Activated CD4-positive, alpha-beta memory T cell treated with anti-CD3 and anti-CD28 coated beads, Interleukin-2, amount 10 ng/mL, durations not matched to agents 7 days and 5 days (primary cell): ENCODE results near the gene NEAT1. TPM values are rescaled to one million over a fixed set of nuclear protein-coding genes. Genes with fewer than 3 reads are reported as not detected.

Source experiments
- CTCF ChIA-PET: fragments of 350-600 bp; sonication (Branson Sonifier 250); formaldehyde crosslinking; loops from one replicate; lab custom pipeline; 2021; ENCODE audit warnings: antibody characterized with exemption, inconsistent platforms; lab: Charles Lee
- POLR2A ChIA-PET: fragments of 350-600 bp; sonication (Branson Sonifier 250); formaldehyde crosslinking; loops from one replicate; lab custom pipeline; 2021; ENCODE audit warnings: antibody characterized with exemption; lab: Charles Lee
- DNase-seq: peaks from one replicate; pipeline ENCODE4 v3.0.0-alpha.2; 2020
- H3K27ac Mint-ChIP-seq: one replicate; pipeline ENCODE4 v1.8.0; 2021; ENCODE audit warnings: mild to moderate bottlenecking, mixed read lengths
- H3K27me3 Mint-ChIP-seq: one replicate; pipeline ENCODE4 v1.8.0; 2021; ENCODE audit warnings: mixed read lengths
- H3K36me3 Mint-ChIP-seq: one replicate; pipeline ENCODE4 v1.8.0; 2021; ENCODE audit warnings: low read depth, mixed read lengths
- H3K4me1 Mint-ChIP-seq: one replicate; pipeline ENCODE4 v1.8.0; 2021; ENCODE audit warnings: mixed read lengths
- H3K4me3 Mint-ChIP-seq: one replicate; pipeline ENCODE4 v1.8.0; 2021; ENCODE audit warnings: mild to moderate bottlenecking, mixed read lengths
- H3K9me3 Mint-ChIP-seq: one replicate; pipeline ENCODE4 v1.8.0; 2021; ENCODE audit warnings: mixed read lengths
- total RNA-seq, 2 experiments: library from RNA; stranded (reverse); gene quantifications; one replicate each; pipeline ENCODE4 v1.2.3, GENCODE V29; 2021

Gene NEAT1
- total RNA-seq, 2 experiments from 2014 or later, result 1,222 to 1,245 TPM

- peaks cover 83% of the 10 kb centered on the region for H3K36me3 Mint-ChIP-seq
- POLR2A ChIA-PET, result interaction anchor here (1.0 to 20.7 kb wide), 7 partner anchors 9 to 101 kb away, joined by 6 to 6840 read pairs (median 373); partner anchors contain the start of genes FRMD8, MALAT1, NEAT1 and SLC25A45
- H3K4me3 Mint-ChIP-seq, result peak overlapping the region; percentile 97
- peak; percentile 59 for DNase-seq
- H3K27ac Mint-ChIP-seq, result peak overlapping the region; percentile 99
- peaks cover under 1% of the 10 kb centered on the region for H3K27me3 Mint-ChIP-seq
- CTCF ChIA-PET, result interaction anchor here (17.1 kb wide), 1 partner anchor 75 kb away, joined by 447 read pairs; the partner anchor contains the start of gene MALAT1
- peaks cover 70% of the 10 kb centered on the region for H3K4me1 Mint-ChIP-seq
- no peaks in the 10 kb centered on the region for H3K9me3 Mint-ChIP-seq
Observed at GRCh38 chr11:65427691-65428577, 5.3 kb downstream of the NEAT1 start.

GRCh38 chr11:65428578-65429067 is 6.0 kb downstream of the NEAT1 start:
- peaks cover 74% of the 10 kb centered on the region for H3K4me1 Mint-ChIP-seq
- H3K4me3 Mint-ChIP-seq, result peak overlapping the region; percentile 97
- peaks cover 81% of the 10 kb centered on the region for H3K36me3 Mint-ChIP-seq
- no peak for DNase-seq
- ChIA-PET CTCF (interaction anchor here (2.4 to 17.1 kb wide), 2 partner anchors 9 to 74 kb away, joined by 8 to 447 read pairs; partner anchors contain the start of gene MALAT1), POLR2A (interaction anchor here (1.9 to 20.7 kb wide), 6 partner anchors 8 to 70 kb away, joined by 9 to 6840 read pairs (median 437); partner anchors contain the start of genes FRMD8, MALAT1, NEAT1 and SLC25A45)
- no peaks in the 10 kb centered on the region for H3K9me3 Mint-ChIP-seq
- no peaks in the 10 kb centered on the region for H3K27me3 Mint-ChIP-seq
- peak overlapping the region; percentile 99 for H3K27ac Mint-ChIP-seq

- Mint-ChIP-seq H3K4me1 (peaks cover 78% of the 10 kb centered on the region), H3K4me3 (peak overlapping the region; percentile 97), H3K36me3 (peaks cover 79% of the 10 kb centered on the region), H3K9me3 (no peaks in the 10 kb centered on the region), H3K27me3 (no peaks in the 10 kb centered on the region), H3K27ac (peak overlapping the region; percentile 99)
- ChIA-PET CTCF (interaction anchor here (1.6 to 17.1 kb wide), 3 partner anchors 10 to 74 kb away, joined by 8 to 447 read pairs (median 12); partner anchors contain the start of gene MALAT1), POLR2A (interaction anchor here (8.9 to 20.7 kb wide), 5 partner anchors 12 to 69 kb away, joined by 261 to 6840 read pairs (median 501); partner anchors contain the start of genes FRMD8, MALAT1, NEAT1 and SLC25A45)
- DNase-seq, result no peak
Observed at GRCh38 chr11:65429068-65429681, 6.6 kb downstream of the NEAT1 start.

DNA sequence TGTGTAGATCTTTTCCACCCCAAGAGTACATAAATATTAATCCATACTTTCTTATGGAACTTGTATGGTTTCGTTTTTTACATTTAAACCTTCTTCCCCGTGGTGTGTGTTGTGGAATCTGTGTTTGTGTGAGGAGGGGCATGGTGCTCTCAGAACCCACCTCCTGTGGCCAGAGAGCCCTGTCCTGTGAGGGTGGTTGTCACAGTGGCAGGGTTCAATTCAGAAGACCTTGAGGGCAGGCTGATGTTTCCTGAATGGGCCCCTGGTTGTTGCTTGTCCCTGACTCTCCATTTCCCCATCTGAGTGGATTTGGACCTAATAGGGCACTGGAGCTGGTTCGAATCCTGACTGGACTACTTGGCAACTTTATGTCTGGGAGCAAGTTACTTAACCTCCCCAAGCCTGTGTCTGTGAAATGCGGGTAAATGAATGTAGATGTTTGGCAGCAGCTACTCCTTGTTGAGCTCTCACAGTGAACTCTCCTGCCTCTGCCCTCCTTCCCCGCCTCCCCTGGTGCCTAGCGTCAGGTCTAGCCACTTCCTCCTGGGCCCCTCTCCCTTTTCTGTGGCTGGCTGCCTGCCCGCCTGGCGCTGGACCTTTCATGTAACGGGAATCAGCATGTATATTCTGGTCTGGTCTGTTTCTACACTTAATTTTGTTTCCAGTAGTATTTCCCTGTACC is 7.3 kb downstream of the NEAT1 start:
- POLR2A ChIA-PET, result interaction anchor here (0.9 to 20.7 kb wide), 7 partner anchors 12 to 95 kb away, joined by 3 to 6840 read pairs (median 373); partner anchors contain the start of genes FRMD8, MALAT1, NEAT1 and SCYL1
- CTCF ChIA-PET, result interaction anchor here (1.0 to 17.1 kb wide), 5 partner anchors 11 to 73 kb away, joined by 3 to 447 read pairs (median 8); partner anchors contain the start of gene MALAT1

GRCh38 chr11:65430406-65431217 is 8.0 kb downstream of the NEAT1 start:
- Mint-ChIP-seq H3K27me3 (no peaks in the 10 kb centered on the region), H3K4me1 (peaks cover 86% of the 10 kb centered on the region), H3K9me3 (no peaks in the 10 kb centered on the region), H3K27ac (peak overlapping the region; percentile 99), H3K4me3 (peak overlapping the region; percentile 97), H3K36me3 (peaks cover 79% of the 10 kb centered on the region)
- ChIA-PET CTCF (interaction anchor here (1.0 to 17.1 kb wide), 5 partner anchors 11 to 72 kb away, joined by 3 to 447 read pairs (median 8); partner anchors contain the start of gene MALAT1), POLR2A (interaction anchor here (0.9 to 20.7 kb wide), 7 partner anchors 13 to 94 kb away, joined by 3 to 6840 read pairs (median 373); partner anchors contain the start of genes FRMD8, MALAT1, NEAT1 and SCYL1)
- peak; percentile 38 for DNase-seq

More for the DNA sequence above, 7.3 kb downstream of the NEAT1 start:
- Mint-ChIP-seq H3K4me1 (peaks cover 81% of the 10 kb centered on the region), H3K9me3 (no peaks in the 10 kb centered on the region), H3K4me3 (peak overlapping the region; percentile 97), H3K36me3 (peaks cover 79% of the 10 kb centered on the region), H3K27me3 (no peaks in the 10 kb centered on the region), H3K27ac (peak overlapping the region; percentile 99)
- peak; percentile 67 for DNase-seq

DNA sequence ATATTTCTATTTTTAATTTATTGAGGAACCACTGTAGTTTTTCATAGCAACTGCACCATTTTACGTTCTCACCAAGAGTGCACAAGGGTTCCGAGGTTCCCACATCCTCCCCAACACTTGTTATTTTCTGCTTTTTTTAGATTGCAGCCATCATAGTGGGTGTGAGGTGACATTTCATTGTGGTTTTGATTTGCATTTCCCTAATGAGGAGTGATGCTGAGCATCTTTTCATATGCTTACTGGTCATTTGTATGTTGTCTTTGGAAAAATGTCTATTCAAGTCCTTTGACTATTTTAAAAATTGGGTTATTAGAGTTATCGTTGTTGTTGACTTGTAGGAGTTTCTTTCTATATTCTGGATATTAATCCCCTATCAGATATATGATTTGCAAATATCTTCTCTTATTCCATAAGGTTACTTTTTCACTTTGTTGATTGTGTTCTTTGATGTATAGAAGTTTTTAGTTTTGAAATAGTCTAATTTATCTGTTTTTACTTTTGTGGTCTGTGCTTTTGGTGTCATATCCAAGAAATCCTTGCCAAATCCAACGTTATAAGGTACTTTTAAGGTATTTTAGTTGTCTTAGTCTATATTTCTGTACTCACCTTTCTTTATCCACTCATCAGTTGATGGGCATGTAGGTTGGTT is 9.0 kb downstream of the NEAT1 start:
- H3K9me3 Mint-ChIP-seq, result no peaks in the 10 kb centered on the region
- H3K27ac Mint-ChIP-seq, result peak overlapping the region; percentile 72
- ChIA-PET POLR2A (interaction anchor here (1.3 to 2.6 kb wide), 6 partner anchors 9 to 73 kb away, joined by 5 to 36 read pairs (median 14); partner anchors contain the start of genes MALAT1 and NEAT1), CTCF (interaction anchor here (1.1 to 1.5 kb wide), 3 partner anchors 10 to 98 kb away, joined by 3 to 34 read pairs (median 7); partner anchors contain the start of gene DPF2)
- H3K27me3 Mint-ChIP-seq, result no peaks in the 10 kb centered on the region
- peak; percentile 50 for DNase-seq
- H3K36me3 Mint-ChIP-seq, result peaks cover 79% of the 10 kb centered on the region
- H3K4me3 Mint-ChIP-seq, result peak overlapping the region; percentile 42
- peaks cover 87% of the 10 kb centered on the region for H3K4me1 Mint-ChIP-seq

GRCh38 chr11:65432100-65432650 is 9.6 kb downstream of the NEAT1 start:
- Mint-ChIP-seq H3K36me3 (peaks cover 78% of the 10 kb centered on the region), H3K27ac (peak overlapping the region; percentile 72), H3K4me3 (peak overlapping the region; percentile 42), H3K9me3 (no peaks in the 10 kb centered on the region), H3K27me3 (no peaks in the 10 kb centered on the region), H3K4me1 (peaks cover 87% of the 10 kb centered on the region)
- no peak for DNase-seq
- CTCF ChIA-PET, result interaction anchor here (0.6 to 1.5 kb wide), 5 partner anchors 10 to 98 kb away, joined by 3 to 34 read pairs (median 4); partner anchors contain the start of genes DPF2 and MALAT1
- POLR2A ChIA-PET, result interaction anchor here (1.0 to 2.6 kb wide), 9 partner anchors 10 to 75 kb away, joined by 3 to 36 read pairs (median 6); partner anchors contain the start of genes MALAT1 and NEAT1

DNA sequence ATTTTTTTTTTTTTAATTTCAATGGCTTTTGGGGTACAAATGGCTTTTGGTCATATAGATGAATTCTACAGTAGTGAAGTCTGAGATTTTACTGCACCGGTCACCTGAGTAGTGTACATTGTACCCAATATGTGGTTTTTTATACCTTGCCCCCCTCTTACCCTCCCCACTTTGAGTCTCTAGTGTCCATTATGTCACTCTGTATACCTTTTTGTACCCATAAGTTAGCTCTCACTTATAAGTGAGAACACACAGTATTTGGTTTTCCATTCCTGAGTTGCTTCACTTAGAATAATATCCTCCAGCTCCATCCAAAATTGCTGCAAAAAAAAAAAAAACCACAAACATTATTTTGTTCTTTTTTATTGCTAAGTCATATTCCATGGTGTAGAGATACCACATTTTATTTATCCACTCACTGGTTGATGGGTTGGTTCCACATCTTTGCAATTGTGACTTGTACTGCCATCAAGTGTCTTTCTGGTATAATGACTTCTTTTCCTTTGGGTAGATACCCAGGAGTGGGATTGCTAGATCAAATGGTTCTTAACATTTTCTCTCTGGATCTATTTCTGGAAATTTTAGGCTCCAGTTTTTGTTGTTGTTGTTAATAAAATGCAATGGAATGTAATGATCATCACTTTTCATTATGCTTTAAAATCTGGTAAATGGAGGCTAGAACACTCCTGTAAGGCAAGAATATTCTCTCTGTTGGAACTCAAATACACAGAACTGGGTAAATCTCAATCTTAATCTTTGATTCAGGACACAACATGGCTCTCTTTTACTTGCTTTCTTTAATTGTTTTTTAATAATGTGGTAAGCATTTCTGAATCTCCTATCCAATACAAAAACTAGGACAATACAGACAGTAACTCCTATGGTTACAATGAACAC is 10.3 kb downstream of the NEAT1 start:
- H3K9me3 Mint-ChIP-seq, result no peaks in the 10 kb centered on the region
- no peaks in the 10 kb centered on the region for H3K27me3 Mint-ChIP-seq
- H3K27ac Mint-ChIP-seq, result peak overlapping the region; percentile 53
- H3K4me1 Mint-ChIP-seq, result peaks cover 87% of the 10 kb centered on the region
- POLR2A ChIA-PET, result interaction anchor here (1.0 to 2.6 kb wide), 12 partner anchors 8 to 74 kb away, joined by 3 to 36 read pairs (median 6); partner anchors contain the start of genes MALAT1 and NEAT1
- peak overlapping the region; percentile 5 for H3K4me3 Mint-ChIP-seq
- H3K36me3 Mint-ChIP-seq, result peaks cover 78% of the 10 kb centered on the region
- no peak for DNase-seq
- CTCF ChIA-PET, result interaction anchor here (0.6 to 1.5 kb wide), 5 partner anchors 9 to 99 kb away, joined by 3 to 34 read pairs (median 4); partner anchors contain the start of genes DPF2 and MALAT1

DNA sequence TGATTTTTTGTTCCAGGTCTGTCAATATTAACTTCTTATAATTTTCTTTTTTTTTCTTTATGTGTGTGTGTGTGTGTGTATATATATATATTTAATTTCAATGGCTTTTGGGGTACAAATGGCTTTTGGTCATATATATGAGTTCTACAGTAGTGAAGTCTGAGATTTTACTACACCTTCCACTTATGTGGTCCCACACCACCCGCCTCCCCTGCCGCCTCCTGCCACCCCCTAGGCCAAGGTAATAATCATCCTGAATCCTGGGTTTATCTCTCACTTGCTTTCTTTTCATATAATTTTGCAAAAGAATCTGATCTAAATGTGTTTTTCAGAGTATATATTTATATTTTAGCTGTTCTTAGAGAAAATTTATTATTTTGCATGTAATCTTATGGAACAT is 11.1 kb downstream of the NEAT1 start:
- no peak overlapping the region for H3K4me3 Mint-ChIP-seq
- DNase-seq, result no peak
- peaks cover 77% of the 10 kb centered on the region for H3K36me3 Mint-ChIP-seq
- ChIA-PET CTCF (interaction anchor here (0.8 to 1.0 kb wide), 3 partner anchors 17 to 84 kb away, joined by 3 to 5 read pairs (median 4); no protein-coding TSS in a partner anchor), POLR2A (interaction anchor here (0.9 to 2.6 kb wide), 6 partner anchors 9 to 68 kb away, joined by 3 to 34 read pairs (median 4); partner anchors contain the start of genes MALAT1 and NEAT1)
- H3K27me3 Mint-ChIP-seq, result no peaks in the 10 kb centered on the region
- no peaks in the 10 kb centered on the region for H3K9me3 Mint-ChIP-seq
- H3K4me1 Mint-ChIP-seq, result peaks cover 85% of the 10 kb centered on the region
- H3K27ac Mint-ChIP-seq, result no peak overlapping the region
